ENCODE data around the gene CITED1. TPM values are rescaled to one million over a fixed set of nuclear protein-coding genes. Genes with fewer than 3 reads are reported as not detected.

The CITED1 gene
- polyA plus RNA-seq, 2 of the 4 experiments (the other 2 are of a cell fraction) = 0.43 TPM

Small RNA genes lying within 50 kb of the gene (small RNA-seq; reads per million reads assigned to genes)
- gene RF00019 = 0 reads per million in 6 experiments

Other genes starting within 250 kb of the CITED1 start
- 1.2 and 2.2 TPM in 2 replicates for gene RTL5, start 174.0 kb downstream of the CITED1 start, polyA plus RNA-seq (2011; rRNA removed)
- 2.9 to 3.3 TPM (median 3.2 TPM) in 3 replicates for gene RTL5, start 174.0 kb downstream of the CITED1 start, polyA plus RNA-seq (2017; fragmentation: RNase III; extraction: RNeasy Plus Mini Kit Qiagen cat#74134 plus additional on column Dnase treatment)
- 24.0 and 43.4 TPM in 2 replicates for gene PIN4, start 124.2 kb downstream of the CITED1 start, polyA plus RNA-seq (2011; rRNA removed)
- gene PIN4, start 124.2 kb downstream of the CITED1 start, polyA plus RNA-seq (2017; fragmentation: RNase III; extraction: RNeasy Plus Mini Kit Qiagen cat#74134 plus additional on column Dnase treatment) = 105 to 111 TPM (median 109 TPM) in 3 replicates
- gene ERCC6L, start 66.9 kb downstream of the CITED1 start, polyA plus RNA-seq (2011; rRNA removed) = 7.6 and 10.4 TPM in 2 replicates
- 12.1 to 14.2 TPM (median 13.5 TPM) in 3 replicates for gene ERCC6L, start 66.9 kb downstream of the CITED1 start, polyA plus RNA-seq (2017; fragmentation: RNase III; extraction: RNeasy Plus Mini Kit Qiagen cat#74134 plus additional on column Dnase treatment)
- gene RPS4X, start 28.7 kb downstream of the CITED1 start, polyA plus RNA-seq (2011; rRNA removed) = 1,768 and 2,104 TPM in 2 replicates
- gene RPS4X, start 28.7 kb downstream of the CITED1 start, polyA plus RNA-seq (2017; fragmentation: RNase III; extraction: RNeasy Plus Mini Kit Qiagen cat#74134 plus additional on column Dnase treatment) = 1,795 to 1,877 TPM (median 1,866 TPM) in 3 replicates

Data from A549 (cell line).